ENCODE data around the gene RASGRF2.

Gene RASGRF2

DNA sequence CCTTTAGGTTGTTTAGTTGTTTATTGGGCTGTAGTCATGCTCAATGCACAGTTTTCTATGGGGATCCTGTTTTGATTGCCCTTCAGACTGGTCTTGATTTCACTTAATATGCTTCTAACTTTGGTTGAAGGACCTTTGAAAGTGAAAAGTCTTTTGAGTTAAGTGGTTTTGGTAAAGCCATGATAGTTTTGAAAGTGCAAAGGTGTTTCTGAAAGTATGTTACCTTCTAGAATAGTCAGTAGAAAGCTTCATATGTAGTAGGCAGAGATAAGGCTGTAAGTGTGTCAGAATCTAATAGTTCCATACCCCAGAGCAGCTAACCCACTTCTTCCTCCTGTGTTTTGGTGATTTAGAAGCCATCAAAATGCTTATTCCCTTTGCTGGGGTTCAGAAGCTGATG, 46.1 kb downstream of the RASGRF2 start:
- no peak overlapping the region for H3K4me3 ChIP-seq (ENCODE audit: low read depth, low read length)
- TF ChIP-seq, protein P1, sequence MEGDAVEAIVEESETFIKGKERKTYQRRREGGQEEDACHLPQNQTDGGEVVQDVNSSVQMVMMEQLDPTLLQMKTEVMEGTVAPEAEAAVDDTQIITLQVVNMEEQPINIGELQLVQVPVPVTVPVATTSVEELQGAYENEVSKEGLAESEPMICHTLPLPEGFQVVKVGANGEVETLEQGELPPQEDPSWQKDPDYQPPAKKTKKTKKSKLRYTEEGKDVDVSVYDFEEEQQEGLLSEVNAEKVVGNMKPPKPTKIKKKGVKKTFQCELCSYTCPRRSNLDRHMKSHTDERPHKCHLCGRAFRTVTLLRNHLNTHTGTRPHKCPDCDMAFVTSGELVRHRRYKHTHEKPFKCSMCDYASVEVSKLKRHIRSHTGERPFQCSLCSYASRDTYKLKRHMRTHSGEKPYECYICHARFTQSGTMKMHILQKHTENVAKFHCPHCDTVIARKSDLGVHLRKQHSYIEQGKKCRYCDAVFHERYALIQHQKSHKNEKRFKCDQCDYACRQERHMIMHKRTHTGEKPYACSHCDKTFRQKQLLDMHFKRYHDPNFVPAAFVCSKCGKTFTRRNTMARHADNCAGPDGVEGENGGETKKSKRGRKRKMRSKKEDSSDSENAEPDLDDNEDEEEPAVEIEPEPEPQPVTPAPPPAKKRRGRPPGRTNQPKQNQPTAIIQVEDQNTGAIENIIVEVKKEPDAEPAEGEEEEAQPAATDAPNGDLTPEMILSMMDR (IDR thresholded peaks at IDR 0.05; ENCODE audit: control insufficient read depth, extremely low read depth, insufficient read depth), result no peak
- DNase-seq (ENCODE audit: low read depth), result no peak

DNA sequence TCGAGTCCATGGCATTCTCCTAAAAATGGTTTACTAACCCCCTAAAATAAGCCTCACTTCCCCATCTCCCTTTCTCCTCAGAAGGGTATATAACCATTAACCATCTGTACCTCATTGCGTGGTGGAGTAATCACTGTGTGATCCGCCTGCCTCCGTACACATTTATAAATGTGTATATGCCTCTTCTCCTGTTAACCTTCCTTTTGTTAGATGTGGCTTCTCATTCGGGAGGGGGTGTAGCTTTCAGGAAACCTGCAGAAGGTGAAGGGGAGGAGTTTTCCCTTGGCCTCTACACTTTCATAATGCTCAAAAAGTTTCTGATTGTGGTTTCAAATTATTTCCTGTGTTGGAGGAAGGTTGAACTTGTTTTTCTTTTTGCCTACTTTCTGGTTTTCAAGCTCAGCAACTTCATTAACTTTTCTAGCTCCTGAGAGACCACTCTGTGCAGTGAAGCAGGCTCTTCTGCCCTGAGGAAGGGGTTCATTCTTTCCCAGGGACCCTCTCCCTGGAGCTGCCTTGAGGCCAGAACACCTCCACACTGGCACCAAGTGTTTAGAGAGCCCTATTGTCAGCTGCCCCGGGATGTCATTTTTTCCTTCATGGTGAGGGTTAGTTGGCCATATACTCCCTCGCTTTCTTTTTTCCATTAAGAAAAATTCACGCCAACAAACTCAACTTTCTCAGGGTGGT, 46.9 kb downstream of the RASGRF2 start:
- DNase-seq (ENCODE audit: low read depth), result no peak
- TF ChIP-seq, protein P1 (IDR thresholded peaks at IDR 0.05; ENCODE audit: control insufficient read depth, extremely low read depth, insufficient read depth), result no peak
- H3K4me3 ChIP-seq (ENCODE audit: low read depth, low read length), result no peak overlapping the region

DNA sequence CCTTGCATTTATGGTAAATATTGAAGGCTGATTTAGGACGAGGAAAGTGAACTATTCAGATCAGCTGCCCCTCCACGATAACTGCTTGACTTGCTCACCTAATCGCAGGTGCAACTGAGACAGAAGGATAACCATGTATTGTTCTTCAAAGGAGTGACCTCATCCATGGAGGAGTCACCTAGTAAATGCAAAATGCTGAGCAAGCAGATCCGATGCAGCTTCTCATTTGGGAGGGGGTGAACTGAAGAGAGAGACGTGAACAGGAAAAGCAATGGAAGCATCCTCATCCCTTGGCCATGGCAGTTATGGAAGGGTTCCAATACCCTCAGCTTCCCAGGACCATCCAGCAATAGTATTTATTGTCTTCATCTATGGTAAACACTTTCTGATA, 47.5 kb downstream of the RASGRF2 start:
- H3K4me3 ChIP-seq (ENCODE audit: low read depth, low read length), result no peak overlapping the region
- DNase-seq (ENCODE audit: low read depth), result no peak
- TF ChIP-seq, protein P1 (IDR thresholded peaks at IDR 0.05; ENCODE audit: control insufficient read depth, extremely low read depth, insufficient read depth), result no peak

DNA sequence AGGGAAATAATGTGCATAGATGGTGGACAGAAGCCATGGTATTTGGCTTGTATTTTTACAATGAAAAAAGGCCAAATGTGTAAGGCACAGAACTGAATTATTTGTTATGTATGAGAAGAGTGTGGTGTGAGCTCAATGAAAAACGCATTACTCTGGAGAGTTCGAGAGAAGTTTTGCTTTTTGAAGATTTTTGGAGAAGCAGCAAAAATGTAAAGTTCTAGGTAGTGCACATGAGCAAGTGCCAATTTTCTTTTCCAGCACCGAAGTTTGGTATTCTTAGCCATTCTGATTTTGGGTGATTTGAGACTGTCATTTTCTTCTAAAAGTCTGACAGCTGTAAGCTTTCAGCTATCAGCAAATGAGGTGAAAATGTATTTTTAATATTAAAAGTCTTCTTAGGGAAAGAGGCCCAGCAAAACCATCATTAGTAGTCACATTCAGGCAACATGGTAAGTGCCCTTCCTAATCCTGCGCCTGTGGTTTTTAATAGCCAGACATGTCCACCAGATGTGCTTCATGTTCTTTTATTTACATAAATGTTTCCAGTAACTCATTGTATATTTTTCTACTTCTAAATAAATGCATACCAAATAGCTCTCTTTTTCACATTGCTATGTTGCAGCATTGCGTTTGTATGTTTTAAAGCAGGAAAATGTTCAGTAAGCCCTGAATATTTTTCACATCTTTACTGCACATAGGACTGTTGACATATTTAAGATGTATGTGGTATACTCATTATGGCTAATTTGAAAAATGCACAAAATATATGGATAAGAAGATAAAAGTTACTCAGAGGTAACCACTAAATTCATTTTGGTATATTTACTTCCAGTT, 50.4 kb downstream of the RASGRF2 start:
- DNase-seq (ENCODE audit: low read depth), result no peak
- H3K4me3 ChIP-seq (ENCODE audit: low read depth, low read length), result no peak overlapping the region
- TF ChIP-seq, protein P1 (IDR thresholded peaks at IDR 0.05; ENCODE audit: control insufficient read depth, extremely low read depth, insufficient read depth), result no peak

DNA sequence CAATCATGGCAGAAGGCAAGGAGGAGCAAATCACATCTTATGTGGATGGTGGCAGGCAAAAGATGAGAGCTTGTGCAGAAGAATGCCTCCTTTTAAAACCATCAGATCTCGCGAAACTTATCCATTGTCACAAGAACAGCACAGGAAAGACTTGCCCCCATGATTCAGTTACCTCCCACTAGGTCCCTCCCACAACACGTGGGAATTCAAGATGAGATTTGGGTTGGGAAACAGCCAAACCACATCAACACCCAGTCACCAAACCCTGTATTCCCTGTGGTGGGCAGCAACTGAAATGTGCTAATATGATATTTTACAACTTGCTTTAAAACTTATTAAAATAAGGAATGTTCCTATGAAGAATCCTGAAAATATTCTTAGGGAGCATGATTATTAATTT, 54.2 kb downstream of the RASGRF2 start:
- H3K4me3 ChIP-seq (ENCODE audit: low read depth, low read length), result no peak overlapping the region
- TF ChIP-seq, protein P1 (IDR thresholded peaks at IDR 0.05; ENCODE audit: control insufficient read depth, extremely low read depth, insufficient read depth), result no peak
- DNase-seq (ENCODE audit: low read depth), result no peak

DNA sequence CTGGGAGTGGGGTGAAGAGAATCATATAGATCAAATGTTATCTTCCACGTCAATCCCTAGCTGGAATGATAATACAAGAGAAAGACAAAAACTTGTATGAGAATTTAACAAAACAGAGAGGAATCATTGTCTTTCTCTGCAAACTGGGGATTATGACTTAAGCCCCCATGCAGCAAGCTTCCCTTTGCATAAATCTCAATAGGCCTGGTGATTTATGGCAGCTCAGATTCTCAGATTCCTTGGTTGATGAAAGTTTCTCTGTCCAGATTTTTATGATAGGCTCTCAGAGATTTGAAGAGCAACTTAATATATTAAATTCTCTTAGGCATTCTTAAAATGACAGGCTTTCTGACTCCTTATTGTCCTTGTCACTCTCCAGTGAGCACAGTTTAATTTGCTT, 56.0 kb downstream of the RASGRF2 start:
- TF ChIP-seq, protein P1 (IDR thresholded peaks at IDR 0.05; ENCODE audit: control insufficient read depth, extremely low read depth, insufficient read depth), result no peak
- no peak overlapping the region for H3K4me3 ChIP-seq (ENCODE audit: low read depth, low read length)
- DNase-seq (ENCODE audit: low read depth), result no peak
